GM12873 (cell line): ENCODE results near the gene ITGA11.

Source experiments
- CTCF ChIP-seq: IDR thresholded peaks from 2 replicates; pipeline ENCODE4 v1.5.1; 2012; ENCODE audit warnings: low read depth, mild to moderate bottlenecking, moderate library complexity, low read length, control low read depth; ENCODE audit not compliant: insufficient read depth; ENCODE audit errors: missing control alignments

The ITGA11 gene

GRCh38 chr15:68372291-68372811, 59.6 kb downstream of the ITGA11 start:
- peak; percentile 47 for TF ChIP-seq CTCF

GRCh38 chr15:68371851-68372250, 60.1 kb downstream of the ITGA11 start:
- no peak for TF ChIP-seq CTCF

GRCh38 chr15:68371160-68371559, 60.8 kb downstream of the ITGA11 start:
- no peak for TF ChIP-seq CTCF

- no peak for TF ChIP-seq CTCF
These were observed 61.2 kb downstream of the ITGA11 start for GRCh38 chr15:68370768-68371151.

GRCh38 chr15:68369931-68370767, 61.8 kb downstream of the ITGA11 start:
- no peak for TF ChIP-seq CTCF

GRCh38 chr15:68368731-68369435, 63.1 kb downstream of the ITGA11 start:
- no peak for TF ChIP-seq CTCF

GRCh38 chr15:68367992-68368391, 64.0 kb downstream of the ITGA11 start:
- no peak for TF ChIP-seq CTCF
